ENCODE measurements around the gene VPS4A. TPM values are rescaled to one million over a fixed set of nuclear protein-coding genes. Genes with fewer than 3 reads are reported as not detected.
A peak's percentile ranks its signal among the peaks of the same experiment; 100 is the strongest.
"Not testable (repeated sequence)": the region's sequence is repeated elsewhere in the genome, so short reads cannot be mapped to it uniquely, and the experiment has no call there.

VPS4A gene
- polyA plus RNA-seq, 1 donor (not counting 4 experiments of a cell fraction or from before 2014, with no cell fraction given): 18.2 TPM

DNA sequence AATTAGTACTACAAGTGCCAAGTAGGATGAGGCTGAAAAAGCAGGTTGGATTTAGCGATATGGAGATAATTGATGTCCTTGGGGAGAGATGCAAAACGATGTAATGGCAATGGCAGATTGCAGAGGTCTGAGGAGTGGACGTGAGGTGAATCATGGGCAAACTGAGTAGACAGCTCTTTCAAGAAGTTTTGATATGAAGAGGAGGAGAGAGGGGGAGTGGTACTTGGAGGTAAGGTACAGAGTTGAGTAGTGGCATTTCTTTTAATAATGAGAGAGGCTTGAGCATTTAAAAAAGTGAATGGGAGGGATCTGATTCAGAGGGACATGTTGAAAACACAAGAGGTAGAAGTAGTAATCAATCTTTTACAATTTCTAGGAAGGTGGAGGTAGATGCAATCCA lies 17.7 kb upstream of the VPS4A start:
- no peak overlapping the region for H3K4me3 ChIP-seq (ENCODE audit: control insufficient read depth in 2 of 3, extremely low read depth in 1 of 3, insufficient read depth in 2 of 3, low read depth in 1 of 3, low read length in 3 of 3)
- H2AFZ ChIP-seq (ENCODE audit: control insufficient read depth, low read length): no peak overlapping the region
- peaks cover 0 to 1% of the 10 kb centered on the region in 2 experiments for H3K36me3 ChIP-seq (ENCODE audit: control insufficient read depth in 2 of 2, extremely low read depth in 1 of 2, insufficient read depth in 2 of 2, low read length in 2 of 2)
- H3K27ac ChIP-seq (ENCODE audit: control insufficient read depth, insufficient read depth, low read length): peak overlapping the region; percentile 10
- no peaks in the 10 kb centered on the region for H3K27me3 ChIP-seq (ENCODE audit: control insufficient read depth, extremely low read depth, insufficient read depth, low read length)
- TF ChIP-seq EZH2 (IDR thresholded peaks at IDR 0.05; ENCODE audit: low read length): no peak
- no peak for TF ChIP-seq CTCF (optimal IDR thresholded peaks at IDR 0.05 in 1 of 3, IDR thresholded peaks at IDR 0.05 in 1 of 3, conservative IDR thresholded peaks at IDR 0.05 in 1 of 3; ENCODE audit: extremely low read depth in 1 of 3, insufficient read depth in 2 of 3, low read length in 3 of 3)
- DNase-seq (ENCODE audit: low read depth, low spot score): no peak
- dilution Hi-C loops (cut with MboI; ENCODE audit: extremely low pct_ligation_motif_present, low sequenced_read_pairs): no loop called here
- H3K9ac ChIP-seq (ENCODE audit: control insufficient read depth, extremely low read depth, insufficient read depth, low read length): no peak overlapping the region
- no peak for FAIRE-seq
- no peaks in the 10 kb centered on the region for H3K79me2 ChIP-seq (ENCODE audit: control insufficient read depth, insufficient read depth, low read length)
- H3K4me1 ChIP-seq (ENCODE audit: control insufficient read depth, extremely low read depth, insufficient read depth, low read length): peaks cover 11% of the 10 kb centered on the region
- H3K4me2 ChIP-seq (ENCODE audit: control insufficient read depth, extremely low read depth, insufficient read depth, low read depth, low read length): no peak overlapping the region
- H3K9me1 ChIP-seq (ENCODE audit: control insufficient read depth, extremely low read depth, insufficient read depth, low read length): no peaks in the 10 kb centered on the region
- H3K9me3 ChIP-seq (ENCODE audit: control insufficient read depth, low read depth, low read length): no peaks in the 10 kb centered on the region
- no peaks in the 10 kb centered on the region for H4K20me1 ChIP-seq (ENCODE audit: control insufficient read depth, extremely low read depth, insufficient read depth, low read length)

DNA sequence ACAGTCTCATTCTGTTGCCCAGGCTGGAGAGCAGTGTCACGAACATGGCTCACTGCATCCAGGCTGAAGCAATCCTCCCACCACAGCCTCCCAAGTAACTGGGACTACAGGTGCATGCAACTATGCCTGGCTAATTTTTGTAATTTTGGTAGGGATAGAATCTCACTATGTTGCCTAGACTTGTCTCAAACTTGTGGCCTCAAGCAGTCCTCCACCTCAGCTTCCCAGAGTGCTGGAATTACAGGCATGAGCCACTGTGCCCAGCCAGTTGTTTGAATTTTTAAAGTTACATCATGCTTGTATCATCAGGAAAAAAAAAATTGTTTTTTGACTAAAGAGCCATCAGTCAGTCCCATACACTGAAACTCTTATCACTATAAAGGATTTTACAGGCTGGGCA lies 17.1 kb upstream of the VPS4A start:
- Histone ChIP-seq H3K9ac (ENCODE audit: control insufficient read depth, extremely low read depth, insufficient read depth, low read length) (no peak overlapping the region), H2AFZ (ENCODE audit: control insufficient read depth, low read length) (no peak overlapping the region), H3K4me3 (ENCODE audit: control insufficient read depth in 2 of 3, extremely low read depth in 1 of 3, insufficient read depth in 2 of 3, low read depth in 1 of 3, low read length in 3 of 3) (no peak overlapping the region), H3K79me2 (ENCODE audit: control insufficient read depth, insufficient read depth, low read length) (no peaks in the 10 kb centered on the region), H3K4me2 (ENCODE audit: control insufficient read depth, extremely low read depth, insufficient read depth, low read depth, low read length) (no peak overlapping the region), H4K20me1 (ENCODE audit: control insufficient read depth, extremely low read depth, insufficient read depth, low read length) (no peaks in the 10 kb centered on the region), H3K4me1 (ENCODE audit: control insufficient read depth, extremely low read depth, insufficient read depth, low read length) (peaks cover 11% of the 10 kb centered on the region), H3K27me3 (ENCODE audit: control insufficient read depth, extremely low read depth, insufficient read depth, low read length) (no peaks in the 10 kb centered on the region), H3K9me3 (ENCODE audit: control insufficient read depth, low read depth, low read length) (no peaks in the 10 kb centered on the region), H3K9me1 (ENCODE audit: control insufficient read depth, extremely low read depth, insufficient read depth, low read length) (no peaks in the 10 kb centered on the region), H3K27ac (ENCODE audit: control insufficient read depth, insufficient read depth, low read length) (peak overlapping the region; percentile 10), H3K36me3 (ENCODE audit: control insufficient read depth in 2 of 2, extremely low read depth in 1 of 2, insufficient read depth in 2 of 2, low read length in 2 of 2) (peaks cover 0 to 1% of the 10 kb centered on the region in 2 experiments)
- TF ChIP-seq EZH2 (IDR thresholded peaks at IDR 0.05; ENCODE audit: low read length) (no peak), CTCF (optimal IDR thresholded peaks at IDR 0.05 in 1 of 3, IDR thresholded peaks at IDR 0.05 in 1 of 3, conservative IDR thresholded peaks at IDR 0.05 in 1 of 3; ENCODE audit: extremely low read depth in 1 of 3, insufficient read depth in 2 of 3, low read length in 3 of 3) (no peak)
- dilution Hi-C loops (cut with MboI; ENCODE audit: extremely low pct_ligation_motif_present, low sequenced_read_pairs): no loop called here
- DNase-seq (ENCODE audit: low read depth, low spot score): peak; percentile 15
- peak; percentile 23 for FAIRE-seq

GRCh38 chr16:69296771-69297170 lies 14.4 kb upstream of the VPS4A start:
- H3K4me3 ChIP-seq (ENCODE audit: control insufficient read depth in 2 of 3, extremely low read depth in 1 of 3, insufficient read depth in 2 of 3, low read depth in 1 of 3, low read length in 3 of 3); H3K27me3 ChIP-seq (ENCODE audit: control insufficient read depth, extremely low read depth, insufficient read depth, low read length); H3K4me2 ChIP-seq (ENCODE audit: control insufficient read depth, extremely low read depth, insufficient read depth, low read depth, low read length); dilution Hi-C loops (cut with MboI; ENCODE audit: extremely low pct_ligation_motif_present, low sequenced_read_pairs); H3K9me1 ChIP-seq (ENCODE audit: control insufficient read depth, extremely low read depth, insufficient read depth, low read length); FAIRE-seq; H2AFZ ChIP-seq (ENCODE audit: control insufficient read depth, low read length); H3K36me3 ChIP-seq (ENCODE audit: control insufficient read depth in 2 of 2, extremely low read depth in 1 of 2, insufficient read depth in 2 of 2, low read length in 2 of 2); H3K9ac ChIP-seq (ENCODE audit: control insufficient read depth, extremely low read depth, insufficient read depth, low read length); H3K9me3 ChIP-seq (ENCODE audit: control insufficient read depth, low read depth, low read length); H3K79me2 ChIP-seq (ENCODE audit: control insufficient read depth, insufficient read depth, low read length); H3K27ac ChIP-seq (ENCODE audit: control insufficient read depth, insufficient read depth, low read length); H4K20me1 ChIP-seq (ENCODE audit: control insufficient read depth, extremely low read depth, insufficient read depth, low read length); DNase-seq (ENCODE audit: low read depth, low spot score): not testable (repeated sequence)
- H3K4me1 ChIP-seq (ENCODE audit: control insufficient read depth, extremely low read depth, insufficient read depth, low read length): peaks cover 11% of the 10 kb centered on the region
